HG02623 (cell line): Measurements from ENCODE around the gene ADAMTSL3.

Experiments used
- ATAC-seq: cut with Tn5 transposase; IDR thresholded peaks from one replicate; pipeline ENCODE4 v1.9.1; 2021; ENCODE audit warnings: moderate library complexity; ENCODE audit not compliant: unreplicated experiment

ADAMTSL3 gene

DNA sequence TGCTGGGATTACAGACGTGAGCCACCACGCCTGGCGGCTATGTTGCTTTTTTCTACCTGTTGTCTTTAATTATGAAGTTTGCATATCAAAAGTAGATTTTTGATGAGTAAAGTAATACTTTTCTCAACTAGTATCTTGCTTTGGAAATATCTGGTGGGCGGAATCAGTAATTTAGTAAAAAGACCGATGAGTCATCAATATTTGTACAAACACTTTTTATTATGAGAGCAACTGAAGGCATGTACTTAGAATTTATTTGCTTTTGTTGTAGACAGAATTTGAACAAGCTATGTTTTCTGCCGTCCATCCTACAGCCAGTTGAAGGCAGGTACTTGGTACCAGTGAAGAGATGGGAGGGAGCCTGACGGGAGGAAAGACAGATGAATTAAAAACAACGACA lies 164.7 kb downstream of the ADAMTSL3 start:
- no peak for ATAC-seq

DNA sequence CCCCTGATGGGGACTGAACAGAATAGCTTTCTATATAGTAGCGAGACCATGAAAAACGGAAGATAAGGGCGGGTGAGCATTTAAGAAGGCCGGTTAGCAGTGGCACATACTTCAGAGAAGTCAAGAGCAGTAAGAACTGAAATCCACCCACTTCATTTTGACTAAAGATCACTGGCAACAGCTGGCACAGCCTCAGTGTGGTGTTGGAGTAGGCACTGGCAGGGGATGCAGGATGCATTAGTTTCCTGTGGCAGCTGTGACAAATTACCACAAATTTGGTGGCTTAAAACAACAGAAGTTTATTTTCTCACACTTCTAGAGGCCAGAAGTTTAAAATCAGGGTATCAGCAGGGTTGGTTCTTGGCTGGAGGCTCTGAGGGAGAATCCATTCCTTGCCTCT lies 176.5 kb downstream of the ADAMTSL3 start:
- no peak for ATAC-seq

DNA sequence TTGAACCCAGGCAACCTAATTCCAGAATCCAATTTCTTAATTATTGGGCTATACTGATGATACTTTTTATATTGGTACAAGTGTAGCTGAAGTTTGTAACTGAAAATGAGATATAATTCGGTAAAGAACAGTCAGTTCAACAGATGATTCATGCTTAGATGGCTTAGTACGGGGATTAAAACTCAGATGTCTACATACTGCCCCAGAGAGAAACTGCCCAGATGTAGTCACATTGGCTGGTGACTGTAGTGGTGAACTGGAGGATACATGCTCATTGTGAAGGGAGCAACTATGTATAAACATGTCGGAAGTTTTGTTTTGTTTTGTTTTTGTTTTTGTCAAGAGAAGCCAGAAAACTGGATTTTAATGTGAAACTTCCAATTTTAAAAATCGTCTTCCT lies 179.6 kb downstream of the ADAMTSL3 start:
- no peak for ATAC-seq

DNA sequence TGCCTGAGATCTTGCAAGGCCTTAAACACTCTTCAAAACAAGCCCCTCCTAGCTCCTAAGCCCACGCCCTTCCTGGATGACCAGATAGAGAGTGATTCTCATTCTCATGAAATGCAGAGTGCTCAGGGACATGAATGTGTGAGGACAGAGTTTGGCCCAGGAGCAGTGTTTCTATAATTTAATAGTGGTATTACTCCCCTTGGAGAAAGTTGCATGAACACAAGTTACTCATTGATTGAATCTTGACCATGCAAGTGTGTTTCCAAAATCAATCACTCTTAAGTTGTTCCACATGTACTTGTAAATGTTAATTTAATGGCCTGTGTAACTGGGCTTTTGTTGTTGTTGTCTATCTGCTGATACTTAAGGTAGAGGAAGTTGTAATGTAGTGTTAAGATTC lies 181.6 kb downstream of the ADAMTSL3 start:
- no peak for ATAC-seq

DNA sequence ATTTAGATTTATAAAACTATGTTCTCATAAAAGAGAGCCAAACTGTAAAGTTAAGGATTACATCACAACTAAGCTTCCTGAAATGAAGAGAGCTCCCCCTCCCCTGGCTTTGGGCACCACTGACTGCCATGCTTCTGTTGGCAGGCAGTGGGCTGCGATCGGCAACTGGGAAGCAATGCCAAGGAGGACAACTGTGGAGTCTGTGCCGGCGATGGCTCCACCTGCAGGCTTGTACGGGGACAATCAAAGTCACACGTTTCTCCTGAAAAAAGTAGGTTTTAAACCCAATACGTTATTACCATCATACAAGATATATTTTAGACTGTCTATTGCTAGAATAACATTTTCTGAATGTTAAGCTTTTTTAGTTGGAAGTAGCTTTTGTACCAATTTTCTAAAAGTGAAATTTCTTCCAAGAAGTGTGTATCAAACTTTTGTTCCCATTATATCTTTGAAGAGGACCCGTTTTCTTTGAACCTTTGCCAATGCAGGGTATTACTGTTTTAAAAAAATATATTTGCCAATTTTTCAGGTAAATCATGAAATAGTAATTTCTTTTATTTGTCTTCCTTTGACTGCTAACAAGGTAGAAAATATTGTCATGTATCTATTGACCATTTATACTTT lies 184.1 kb downstream of the ADAMTSL3 start:
- ATAC-seq, result no peak

DNA sequence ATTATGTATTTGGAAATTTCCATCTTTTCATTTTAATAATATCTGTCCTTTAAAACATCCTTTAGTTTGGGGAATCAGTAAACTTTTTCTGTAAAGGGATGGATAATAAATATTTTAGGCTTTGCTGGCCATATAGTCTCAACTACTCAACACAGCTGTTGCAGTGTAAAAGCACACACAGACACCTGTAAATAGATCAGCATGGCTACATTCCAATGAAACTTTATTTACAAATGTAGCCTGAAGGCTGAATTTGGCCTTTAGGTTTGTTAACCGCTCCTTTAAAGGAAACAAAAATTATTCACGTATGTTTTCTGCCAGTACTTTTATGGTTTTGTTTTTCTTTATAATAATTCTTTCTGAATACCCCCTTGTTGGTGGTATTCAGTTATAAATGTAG lies 184.8 kb downstream of the ADAMTSL3 start:
- ATAC-seq, result no peak

DNA sequence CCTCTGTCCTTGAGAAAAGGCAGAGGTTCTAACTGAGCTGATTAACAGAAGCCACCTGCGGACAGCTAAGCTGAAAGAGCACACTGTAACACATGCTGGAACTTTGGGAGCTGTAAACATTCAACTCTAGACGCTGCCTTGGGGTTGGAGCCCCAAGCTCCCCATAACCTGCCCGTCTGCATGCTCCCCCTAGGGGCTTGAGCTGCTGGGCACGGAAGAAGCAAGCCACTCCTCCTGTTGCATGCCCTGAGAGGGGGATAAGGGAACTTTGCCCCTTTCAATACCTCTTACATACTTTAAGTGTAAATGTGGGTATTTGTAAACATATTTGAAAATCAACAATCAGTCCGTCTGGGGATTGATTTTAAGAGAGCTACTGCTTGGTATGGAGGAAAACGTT lies 188.4 kb downstream of the ADAMTSL3 start:
- no peak for ATAC-seq

DNA sequence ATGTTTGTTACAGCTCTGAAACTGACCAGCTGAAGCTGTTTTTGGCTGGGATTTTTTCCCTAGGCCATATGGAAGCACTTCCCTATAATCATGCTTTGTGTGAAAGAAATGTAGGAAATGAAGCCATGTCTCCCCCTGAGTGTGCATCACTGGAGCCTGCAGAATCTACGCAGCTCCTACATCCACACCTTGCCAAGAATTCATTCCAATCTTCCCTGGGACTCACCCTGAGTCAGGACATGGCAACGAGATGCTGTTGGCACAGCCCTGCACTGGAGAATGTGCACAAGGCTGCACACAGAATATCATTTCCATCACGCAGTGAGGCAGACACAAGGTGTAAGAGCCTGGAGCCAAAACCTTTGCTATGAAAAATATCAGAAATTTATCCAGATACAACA lies 189.5 kb downstream of the ADAMTSL3 start:
- ATAC-seq, result no peak

DNA sequence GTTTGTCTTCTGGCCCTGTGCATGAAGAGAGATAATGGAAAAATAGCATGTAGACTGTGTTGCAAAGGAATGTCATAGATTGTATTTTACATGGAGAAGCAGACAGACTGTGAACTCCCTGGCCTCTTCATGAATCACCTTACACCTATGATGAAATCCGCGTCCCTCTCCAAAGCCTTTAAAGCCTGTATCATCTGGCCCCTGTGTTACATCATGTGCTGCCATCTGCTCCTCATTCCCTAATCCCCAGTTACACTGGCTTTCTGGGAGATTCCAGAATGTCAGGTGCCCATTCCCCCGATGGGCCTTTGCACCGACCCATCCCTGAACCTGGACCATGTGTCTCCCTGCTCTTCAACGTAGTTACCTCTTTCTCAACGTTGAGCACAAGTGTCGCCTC lies 190.8 kb downstream of the ADAMTSL3 start:
- no peak for ATAC-seq

DNA sequence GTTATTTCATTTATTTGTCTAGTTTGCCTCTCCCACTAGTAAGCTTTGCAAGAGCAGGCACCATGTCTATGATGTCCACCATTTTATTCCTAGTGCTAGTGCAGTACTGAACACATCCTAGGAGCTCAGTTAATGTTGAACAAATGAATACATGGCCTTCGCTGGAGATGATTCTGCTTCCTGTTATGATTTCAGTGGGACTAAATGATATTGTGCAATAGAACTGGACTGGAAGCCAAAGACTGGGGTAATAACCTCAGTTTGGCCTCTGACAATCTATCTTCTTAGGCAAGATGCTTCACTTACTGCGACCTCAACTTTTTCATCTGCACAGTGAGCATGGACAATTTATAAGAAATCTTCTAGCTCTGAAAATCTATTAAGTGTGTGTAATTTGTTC lies 191.3 kb downstream of the ADAMTSL3 start:
- ATAC-seq, result no peak

DNA sequence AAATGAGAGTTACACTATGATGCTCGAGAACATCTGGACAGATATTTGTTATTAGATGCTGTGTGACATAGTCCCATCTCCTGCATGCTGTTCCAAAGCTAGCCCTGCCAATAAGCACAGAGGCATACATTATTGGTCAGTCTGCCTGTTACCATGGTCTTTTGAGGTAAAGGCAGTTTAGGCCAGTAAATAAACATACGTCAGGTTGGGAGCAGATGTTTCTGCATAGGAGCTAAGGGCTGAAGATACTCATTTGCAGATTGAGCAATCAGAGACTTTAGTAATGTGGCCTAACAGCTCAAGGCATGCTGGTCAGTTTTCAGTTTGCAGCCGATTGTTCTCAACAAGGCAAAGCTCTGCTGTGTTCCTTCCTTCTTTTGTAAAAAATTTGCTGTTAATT lies 192.9 kb downstream of the ADAMTSL3 start:
- no peak for ATAC-seq

DNA sequence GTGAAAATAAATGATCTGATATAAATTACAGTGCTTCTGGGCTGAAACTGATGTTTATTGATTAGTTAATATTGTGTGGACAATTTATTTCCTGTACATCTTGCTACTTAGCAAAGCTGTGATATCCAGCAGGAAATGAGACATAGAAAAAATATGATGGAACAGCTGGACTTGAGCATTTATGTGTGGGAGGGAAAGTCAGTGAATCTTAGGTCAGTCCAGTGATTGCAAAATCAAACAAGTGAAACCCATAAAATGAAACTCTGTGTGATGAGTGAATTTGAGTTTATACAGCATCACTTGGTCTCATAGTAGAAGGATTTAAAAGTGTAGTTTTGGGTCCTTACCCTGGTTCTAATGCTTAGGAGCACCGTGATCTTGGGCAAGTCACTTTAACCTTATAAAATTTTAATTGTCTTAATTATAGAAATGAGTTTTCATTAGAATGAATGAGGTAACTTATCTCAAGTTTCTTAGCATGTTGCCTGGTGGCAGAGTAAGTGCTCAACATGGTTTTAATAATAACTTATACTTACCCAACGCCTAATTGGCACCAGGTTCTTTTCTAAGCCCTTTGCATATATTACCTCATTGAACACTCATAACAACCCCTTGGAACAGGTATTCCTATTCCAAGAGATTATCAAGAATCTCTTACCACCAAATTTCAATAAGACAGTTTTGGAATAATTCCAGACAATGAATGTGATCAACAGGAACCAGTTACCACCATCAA lies 194.6 kb downstream of the ADAMTSL3 start:
- no peak for ATAC-seq

DNA sequence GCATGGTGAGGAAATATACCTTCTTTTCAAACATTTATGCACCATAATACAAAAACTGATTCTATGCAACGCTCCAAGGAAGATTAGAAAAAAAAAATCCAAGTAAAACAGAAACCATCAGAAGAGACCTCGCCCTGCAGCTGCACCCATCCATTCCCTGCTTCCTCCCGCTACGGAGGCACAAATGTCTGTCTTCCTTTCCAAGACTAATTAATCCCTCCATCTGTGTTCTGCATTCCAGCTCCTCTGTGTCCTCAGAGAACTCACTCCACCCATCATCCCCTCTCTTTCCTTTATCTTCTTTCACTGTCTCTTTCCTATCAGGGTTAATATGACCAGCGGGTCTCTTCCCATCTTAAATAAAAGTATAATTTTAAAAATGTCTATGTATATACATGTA lies 196.1 kb downstream of the ADAMTSL3 start:
- ATAC-seq, result no peak

DNA sequence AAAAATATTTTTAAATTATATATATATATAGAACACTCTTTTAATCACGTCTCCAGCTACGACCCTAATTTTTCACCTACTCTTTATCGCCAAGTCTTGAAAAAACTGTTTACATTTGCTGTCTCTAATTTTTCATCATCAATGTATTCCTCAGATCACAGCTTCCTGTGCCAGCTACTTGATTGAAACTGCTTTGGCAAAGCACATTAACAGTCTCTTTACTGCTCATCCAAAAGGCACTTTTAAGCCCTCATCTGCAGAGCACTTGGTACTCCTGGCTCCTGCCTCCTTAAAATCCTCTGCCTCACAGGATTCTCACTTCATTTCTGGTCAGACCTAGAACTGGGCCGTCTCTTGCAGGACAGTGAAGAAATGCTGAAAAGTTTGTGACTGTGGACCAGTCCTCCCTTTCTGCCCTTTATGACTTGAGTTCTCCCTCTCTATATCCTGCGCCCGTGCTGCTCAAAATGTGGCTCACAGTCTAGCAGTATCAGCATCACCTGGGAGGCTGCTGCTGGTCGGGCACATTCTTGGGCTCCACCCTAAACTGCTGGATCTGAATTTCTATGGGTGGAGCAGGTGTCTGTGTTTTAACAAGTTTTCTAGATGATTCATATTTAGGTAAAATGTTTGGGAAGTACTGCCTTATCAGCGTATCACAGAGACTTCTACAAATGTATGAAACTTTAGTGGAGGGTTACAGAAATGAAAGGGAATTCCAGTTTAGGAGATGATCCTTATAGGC lies 196.8 kb downstream of the ADAMTSL3 start:
- ATAC-seq, result no peak

DNA sequence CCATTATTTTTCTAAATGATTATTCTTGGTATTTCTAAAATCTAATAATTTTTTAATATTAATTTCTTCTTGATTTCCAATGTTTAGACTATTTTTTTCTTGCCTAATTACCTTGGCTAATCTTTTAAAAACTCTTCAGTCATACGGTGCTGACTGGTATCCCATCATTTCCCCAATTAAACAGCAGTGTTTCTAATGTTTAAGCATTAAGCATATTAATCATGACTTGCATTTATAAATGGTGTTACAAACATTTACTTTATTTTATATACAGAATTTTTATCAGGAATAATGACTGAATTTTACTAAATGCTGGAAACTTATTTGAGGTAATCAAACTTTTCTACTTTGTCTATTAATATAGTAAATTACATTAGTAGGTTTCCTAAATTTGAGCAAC lies 199.3 kb downstream of the ADAMTSL3 start:
- no peak for ATAC-seq

DNA sequence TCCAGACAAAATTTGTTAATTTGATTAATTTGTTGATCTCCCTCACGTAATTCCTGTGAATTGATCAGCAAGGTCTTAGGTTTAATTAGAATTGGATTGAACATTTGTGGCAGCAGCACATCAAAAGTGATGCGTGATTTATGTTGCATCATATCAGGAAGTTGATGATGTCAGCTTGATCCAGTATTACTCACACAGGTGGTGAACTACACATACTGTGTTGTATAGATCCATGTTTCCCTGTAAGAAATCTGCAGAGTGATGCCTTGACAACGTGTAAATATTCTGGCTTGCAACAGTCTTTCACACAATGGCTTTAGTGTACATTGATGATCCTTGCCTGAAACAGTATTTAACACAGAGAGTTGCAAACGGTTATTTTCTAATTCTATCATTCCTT lies 200.4 kb downstream of the ADAMTSL3 start:
- ATAC-seq, result no peak

DNA sequence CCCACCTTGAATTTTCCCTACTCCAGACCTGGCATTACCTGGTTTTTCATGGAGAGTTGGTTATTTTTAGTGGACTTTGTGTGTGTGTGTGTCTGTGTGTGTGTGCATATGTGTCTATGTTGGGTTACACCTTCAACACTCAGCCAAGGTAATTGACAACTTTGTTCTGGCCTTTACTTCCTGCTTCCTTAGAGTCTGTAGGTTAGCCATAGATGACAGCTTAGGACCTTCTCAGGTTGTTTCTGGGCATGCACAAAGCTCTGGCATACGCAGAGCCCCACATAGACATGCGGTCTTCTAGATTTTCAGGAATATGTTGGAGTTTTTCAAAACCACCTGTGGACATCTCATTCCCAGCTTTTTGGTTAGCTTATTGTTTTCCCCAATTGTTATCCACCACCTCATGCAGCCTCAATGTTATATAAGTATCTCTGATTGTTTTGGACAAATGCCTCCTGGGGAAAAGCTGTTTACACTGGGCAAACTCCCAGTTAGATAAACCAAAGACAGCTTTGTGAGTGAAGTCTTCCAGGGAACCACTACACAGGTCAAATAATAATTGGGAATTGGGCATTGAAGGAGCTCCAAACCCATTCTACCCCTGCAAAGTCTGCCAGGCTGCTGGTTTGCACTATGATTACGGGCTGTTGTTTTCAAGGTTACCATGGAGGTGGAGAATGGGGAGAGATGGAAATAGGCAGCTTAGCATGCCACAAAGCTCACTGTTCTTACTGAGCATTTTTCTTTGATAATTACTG lies 201.2 kb downstream of the ADAMTSL3 start:
- ATAC-seq, result no peak

DNA sequence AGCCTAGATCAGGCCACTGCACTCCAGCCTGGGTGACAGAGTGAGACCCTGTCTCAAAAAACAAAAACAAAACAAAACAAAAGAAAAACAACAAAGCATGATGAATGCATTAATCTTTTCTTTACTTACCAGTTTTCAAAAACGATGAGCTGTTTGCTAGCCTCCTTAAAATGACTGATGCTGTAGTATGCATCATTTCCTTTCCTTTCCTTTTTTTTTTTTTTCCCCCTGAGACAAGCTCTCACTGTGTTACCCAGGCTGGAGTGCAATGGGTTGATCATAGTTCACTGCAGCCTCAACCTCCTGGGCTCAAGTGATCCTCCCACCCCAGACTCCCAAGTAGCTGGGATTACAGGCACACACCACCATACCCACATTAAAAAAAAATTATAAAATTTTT lies 202.0 kb downstream of the ADAMTSL3 start:
- no peak for ATAC-seq

DNA sequence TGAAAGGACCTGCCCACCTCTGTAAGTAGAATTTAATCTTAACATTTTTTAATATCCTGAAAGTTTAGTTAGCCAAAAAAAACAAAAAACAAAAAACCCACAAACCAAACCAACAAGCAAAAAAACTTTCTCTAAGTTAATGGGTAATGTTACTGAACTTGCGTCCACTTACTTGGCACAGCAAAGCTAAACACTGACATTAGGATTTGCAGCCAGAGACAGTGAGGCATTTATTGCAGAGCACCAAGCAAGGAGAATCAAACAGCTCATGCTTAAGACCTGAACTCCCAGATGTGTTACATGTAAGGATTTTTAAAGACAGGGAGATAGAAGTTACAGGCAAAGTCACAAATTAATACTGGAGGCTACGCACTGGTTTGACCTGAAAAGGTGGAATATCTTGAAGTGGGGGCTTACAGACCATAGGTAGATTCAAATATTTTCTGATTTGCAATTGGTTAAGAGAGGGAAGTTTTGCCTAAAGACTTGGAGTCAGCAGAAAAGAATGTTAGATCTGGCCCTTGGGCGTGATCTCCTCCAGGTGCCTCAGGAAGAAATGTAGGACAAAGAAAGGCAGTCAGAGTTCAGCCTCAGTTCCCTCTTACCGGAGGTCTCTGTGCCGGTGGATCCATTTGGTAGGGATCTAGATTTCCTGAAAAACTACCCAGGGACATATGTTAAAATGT lies 205.0 kb downstream of the ADAMTSL3 start:
- ATAC-seq, result no peak

DNA sequence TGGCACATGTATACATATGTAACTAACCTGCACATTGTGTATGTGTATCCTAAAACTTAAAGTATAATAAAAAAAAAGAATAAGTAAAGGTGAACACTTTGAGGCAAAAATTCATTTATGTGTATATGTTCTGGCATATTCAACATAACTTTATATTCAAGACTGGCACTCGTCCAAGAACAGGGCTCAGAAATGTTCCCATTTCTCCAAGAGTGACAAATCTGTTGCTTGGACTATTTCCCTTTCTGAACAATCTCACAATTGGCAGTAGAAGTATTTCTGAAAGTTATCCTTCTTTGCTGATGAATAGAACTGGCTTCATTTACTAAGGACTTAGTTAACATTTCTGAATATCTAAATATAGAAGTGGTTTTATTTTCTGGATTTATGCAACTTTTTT lies 212.8 kb downstream of the ADAMTSL3 start:
- no peak for ATAC-seq

DNA sequence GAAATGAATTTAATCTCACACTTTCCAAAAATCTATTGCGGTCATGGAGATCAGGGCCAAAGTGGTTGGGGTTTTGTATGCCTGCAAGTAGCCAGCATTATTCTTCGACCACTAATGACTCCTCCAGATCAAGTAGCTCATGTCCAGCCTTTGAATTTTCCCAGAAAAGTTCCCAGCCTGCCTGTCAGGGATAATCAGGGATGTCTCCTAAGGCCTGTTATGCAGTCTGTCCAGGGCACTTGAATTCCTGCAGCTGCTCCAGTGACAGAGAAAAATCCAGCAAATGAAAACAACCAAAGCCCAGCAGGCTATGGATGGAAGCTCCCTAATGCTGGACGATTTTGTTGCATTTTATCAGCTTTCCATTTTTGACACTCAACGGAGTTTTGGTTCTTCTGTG lies 215.4 kb downstream of the ADAMTSL3 start:
- ATAC-seq, result no peak
